HS-5 (cell line): ENCODE results near the gene HOXA5.

Source experiments
- DNase-seq: peaks from one replicate; pipeline ENCODE4 v3.0.0-alpha.2; 2012; ENCODE audit warnings: low read depth

The HOXA5 gene

GRCh38 chr7:27143023-27143949 lies at the start of gene HOXA5:
Gene HOXA5 (minus strand): TSS chr7:27143681. CDS start chr7:27143607, 74 bp downstream.
- DNase-seq, result no peak

GRCh38 chr7:27192546-27193334 lies 49.3 kb upstream of the HOXA5 start:
- no peak for DNase-seq

GRCh38 chr7:27191833-27192545 lies 48.5 kb upstream of the HOXA5 start:
- no peak for DNase-seq

- no peak for DNase-seq
These were observed 47.8 kb upstream of the HOXA5 start for GRCh38 chr7:27191161-27191731.

GRCh38 chr7:27189997-27190748 lies 46.7 kb upstream of the HOXA5 start:
- DNase-seq, result no peak

- no peak for DNase-seq
These were observed 46.0 kb upstream of the HOXA5 start for GRCh38 chr7:27189295-27189996.

GRCh38 chr7:27188386-27189294 lies 45.2 kb upstream of the HOXA5 start:
- no peak for DNase-seq

- DNase-seq, result no peak
These were observed 44.2 kb upstream of the HOXA5 start for GRCh38 chr7:27187475-27188385.

GRCh38 chr7:27186668-27187474 lies 43.4 kb upstream of the HOXA5 start:
- no peak for DNase-seq

GRCh38 chr7:27185854-27186667 lies 42.6 kb upstream of the HOXA5 start:
- no peak for DNase-seq

GRCh38 chr7:27185013-27185853 lies 41.8 kb upstream of the HOXA5 start, which contains the start of gene HOXA11:
Gene HOXA11 (minus strand): TSS chr7:27185232. CDS start chr7:27185144, 88 bp downstream.
- DNase-seq, result no peak

- no peak for DNase-seq
These were observed 41.0 kb upstream of the HOXA5 start for GRCh38 chr7:27184337-27185012.

GRCh38 chr7:27183682-27184336 lies 40.3 kb upstream of the HOXA5 start:
- no peak for DNase-seq

GRCh38 chr7:27182861-27183681 lies 39.6 kb upstream of the HOXA5 start:
- no peak for DNase-seq
